Measurements from ENCODE around the gene PTPRK. TPM values are rescaled to one million over a fixed set of nuclear protein-coding genes. Genes with fewer than 3 reads are reported as not detected.
A peak's percentile ranks its signal among the peaks of the same experiment; 100 is the strongest.

The PTPRK gene
- total and polyA plus RNA-seq, 2 of the 13 experiments (the other 11 are each of a cell fraction or from before 2014, with no cell fraction given) = 43.6 to 98.3 TPM

DNA sequence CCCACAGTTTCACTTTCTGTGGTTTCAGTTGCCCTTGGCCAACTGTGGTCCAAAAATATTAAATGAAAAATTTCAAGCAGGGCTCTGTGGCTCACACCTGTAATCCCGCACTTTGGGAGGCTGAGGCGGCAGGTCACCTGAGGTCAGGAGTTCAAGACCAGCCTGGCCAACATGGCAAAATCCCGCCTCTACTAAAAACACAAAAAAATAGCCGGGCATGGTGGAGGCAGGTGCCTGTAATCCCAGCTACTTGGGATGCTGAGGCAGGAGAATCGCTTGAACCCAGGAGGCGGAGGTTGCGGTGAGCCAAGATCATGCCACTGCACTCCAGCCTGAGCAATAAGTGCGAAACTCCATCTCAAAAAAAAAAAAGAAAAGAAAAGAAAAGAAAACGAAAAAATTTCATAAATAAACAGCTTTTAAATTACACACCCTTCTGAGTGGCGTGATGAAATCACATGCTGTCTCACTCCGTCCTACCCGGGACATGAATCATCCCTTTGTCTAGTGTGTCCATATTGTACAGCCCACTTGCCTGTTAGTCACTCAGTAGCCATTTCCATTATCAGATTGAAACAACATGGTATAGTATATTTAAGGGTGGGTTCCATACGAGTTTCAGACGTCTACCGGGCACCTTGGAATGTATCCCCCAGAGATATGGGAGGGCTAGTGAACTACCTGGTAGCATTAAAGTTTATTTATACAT is 11.7 kb downstream of the PTPRK start (continued):
- no peak for TF ChIP-seq MXD1 (CRISPR knock-in tag; IDR thresholded peaks at IDR 0.05)
- no peak for TF ChIP-seq ZNF878 (CRISPR knock-in tag; IDR thresholded peaks at IDR 0.05)
- peak; percentile 79; the same call in 1 of the 2 replicates for TF ChIP-seq THRA (CRISPR knock-in tag; IDR thresholded peaks at IDR 0.05; ENCODE audit: borderline replicate concordance)
- no peak for TF ChIP-seq WIZ (CRISPR knock-in tag; IDR thresholded peaks at IDR 0.05)
- TF ChIP-seq SNAPC5 (CRISPR knock-in tag; IDR thresholded peaks at IDR 0.05; ENCODE audit: borderline replicate concordance) = no peak
- TF ChIP-seq ZNF772 (CRISPR knock-in tag; IDR thresholded peaks at IDR 0.05) = no peak
- TF ChIP-seq, protein P1, sequence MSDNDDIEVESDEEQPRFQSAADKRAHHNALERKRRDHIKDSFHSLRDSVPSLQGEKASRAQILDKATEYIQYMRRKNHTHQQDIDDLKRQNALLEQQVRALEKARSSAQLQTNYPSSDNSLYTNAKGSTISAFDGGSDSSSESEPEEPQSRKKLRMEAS (IDR thresholded peaks at IDR 0.05) = 0 out of 2 replicates have a peak, but pooled peaks have one; percentile 27
- peak; percentile 72 for TF ChIP-seq NCOA2 (CRISPR knock-in tag; IDR thresholded peaks at IDR 0.05)
- TF ChIP-seq DMAP1 (CRISPR knock-in tag; IDR thresholded peaks at IDR 0.05) = peak; percentile 45; the same call in 1 of the 2 replicates
- TF ChIP-seq ZSCAN21 (CRISPR knock-in tag; IDR thresholded peaks at IDR 0.05; ENCODE audit: borderline replicate concordance) = no peak
- TF ChIP-seq HOXA3 (CRISPR knock-in tag; IDR thresholded peaks at IDR 0.05) = peak; percentile 72
- TF ChIP-seq ZNF30 (CRISPR knock-in tag; IDR thresholded peaks at IDR 0.05) = no peak
- TF ChIP-seq, protein P2, sequence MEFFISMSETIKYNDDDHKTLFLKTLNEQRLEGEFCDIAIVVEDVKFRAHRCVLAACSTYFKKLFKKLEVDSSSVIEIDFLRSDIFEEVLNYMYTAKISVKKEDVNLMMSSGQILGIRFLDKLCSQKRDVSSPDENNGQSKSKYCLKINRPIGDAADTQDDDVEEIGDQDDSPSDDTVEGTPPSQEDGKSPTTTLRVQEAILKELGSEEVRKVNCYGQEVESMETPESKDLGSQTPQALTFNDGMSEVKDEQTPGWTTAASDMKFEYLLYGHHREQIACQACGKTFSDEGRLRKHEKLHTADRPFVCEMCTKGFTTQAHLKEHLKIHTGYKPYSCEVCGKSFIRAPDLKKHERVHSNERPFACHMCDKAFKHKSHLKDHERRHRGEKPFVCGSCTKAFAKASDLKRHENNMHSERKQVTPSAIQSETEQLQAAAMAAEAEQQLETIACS (CRISPR knock-in tag; IDR thresholded peaks at IDR 0.05) = no peak
- TF ChIP-seq SOX5 (CRISPR knock-in tag; IDR thresholded peaks at IDR 0.05; ENCODE audit: borderline replicate concordance) = peak; percentile 87
- TF ChIP-seq NFYB (CRISPR knock-in tag; IDR thresholded peaks at IDR 0.05) = no peak
- TF ChIP-seq MXI1 (IDR thresholded peaks at IDR 0.05; ENCODE audit: borderline replicate concordance, low read depth, low read length) = peak; percentile 18; the same call in 1 of the 3 replicates
- no peak for TF ChIP-seq ZNF513 (CRISPR knock-in tag; conservative IDR thresholded peaks at IDR 0.05)
- peak; percentile 48; the same call in 1 of the 2 replicates for TF ChIP-seq HDAC2 (CRISPR knock-in tag; IDR thresholded peaks at IDR 0.05)
- peak; percentile 38; the same call in 1 of the 2 replicates for TF ChIP-seq ZNF710 (CRISPR knock-in tag; IDR thresholded peaks at IDR 0.05; ENCODE audit: borderline replicate concordance)
- TF ChIP-seq SP5 (CRISPR knock-in tag; IDR thresholded peaks at IDR 0.05; ENCODE audit: borderline replicate concordance, low read depth) = peak; percentile 52; the same call in 1 of the 2 replicates
- TF ChIP-seq ZNF614 (CRISPR knock-in tag; IDR thresholded peaks at IDR 0.05; ENCODE audit: borderline replicate concordance) = no peak
- 0 out of 2 replicates have a peak, but pooled peaks have one; percentile 27 for TF ChIP-seq CREB1 (IDR thresholded peaks at IDR 0.05)
- TF ChIP-seq CREB1 (CRISPR knock-in tag; IDR thresholded peaks at IDR 0.05) = peak; percentile 58
- TF ChIP-seq KAT7 (CRISPR knock-in tag; IDR thresholded peaks at IDR 0.05; ENCODE audit: borderline replicate concordance) = peak; percentile 61; the same call in 1 of the 2 replicates

Measured in HepG2 (cell line).